ENCODE results near the gene MBD5.

DNA sequence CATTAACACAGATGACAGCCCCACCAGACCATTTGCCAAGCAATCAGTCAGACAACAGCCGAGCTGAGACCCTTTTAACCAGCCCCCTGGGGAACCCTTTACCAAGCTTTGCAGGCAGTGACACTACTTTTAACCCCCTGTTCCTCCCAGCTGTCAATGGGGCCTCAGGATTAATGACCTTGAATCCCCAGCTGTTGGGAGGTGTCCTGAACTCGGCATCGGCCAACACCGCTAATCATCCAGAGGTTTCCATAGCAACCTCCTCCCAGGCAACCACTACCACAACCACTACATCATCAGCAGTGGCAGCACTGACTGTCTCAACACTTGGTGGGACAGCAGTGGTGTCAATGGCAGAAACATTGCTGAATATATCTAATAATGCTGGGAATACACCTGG lies 462.8 kb downstream of the MBD5 start:
- TF ChIP-seq CTCF (IDR thresholded peaks at IDR 0.05): no peak
- no peak for TF ChIP-seq POLR2A (IDR thresholded peaks at IDR 0.05)
